Glomerular visceral epithelial cell (primary cell): Measurements from ENCODE around the gene RFLNA.
"Not testable (repeated sequence)": the region's sequence is repeated elsewhere in the genome, so short reads cannot be mapped to it uniquely, and the experiment has no call there.

Experiments
- DNase-seq: peaks from one replicate; pipeline ENCODE4 v3.0.0-alpha.2; 2016; ENCODE audit errors: extremely low spot score

RFLNA gene

DNA sequence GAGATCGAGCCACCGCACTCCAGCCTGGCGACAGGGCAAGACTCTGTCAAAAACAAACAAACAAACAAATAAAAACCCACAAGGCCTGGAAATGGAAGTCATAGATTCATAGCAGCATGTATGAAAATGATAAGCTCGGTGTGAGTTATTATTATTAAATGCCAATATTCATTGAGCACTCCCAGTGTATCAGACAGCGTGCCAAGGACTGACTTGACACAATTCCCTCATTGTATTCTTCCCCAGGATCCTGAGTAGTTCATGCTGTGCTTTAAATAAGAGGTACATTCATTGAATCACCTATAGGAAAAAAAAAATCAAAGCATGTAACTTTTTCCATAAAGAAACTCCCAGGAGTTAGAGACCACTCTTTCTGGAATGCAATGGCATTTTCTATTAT is 12.6 kb upstream of the RFLNA start:
- no peak for DNase-seq

- no peak for DNase-seq
Measured at GRCh38 chr12:124283326-124283725, 11.6 kb upstream of the RFLNA start.

DNA sequence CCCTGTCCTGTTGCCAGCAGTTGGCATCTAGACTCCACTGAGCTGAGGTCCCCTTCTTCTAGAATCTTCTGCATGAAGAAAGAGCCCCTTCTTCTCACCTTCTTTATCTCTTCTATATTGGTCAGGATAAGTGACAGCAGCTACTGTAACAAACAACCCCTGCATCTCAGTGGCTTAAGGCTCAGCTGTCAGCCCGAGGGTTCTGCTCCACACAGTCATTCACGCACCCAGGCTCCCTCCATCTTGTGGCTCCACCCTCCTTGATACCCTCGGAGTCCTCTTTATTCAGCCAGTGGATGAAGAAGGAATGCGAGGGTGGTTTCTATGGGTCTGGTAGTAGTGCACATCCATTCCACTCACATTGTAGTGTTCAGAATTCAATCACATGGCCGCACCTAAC is 10.5 kb upstream of the RFLNA start:
- no peak for DNase-seq

DNA sequence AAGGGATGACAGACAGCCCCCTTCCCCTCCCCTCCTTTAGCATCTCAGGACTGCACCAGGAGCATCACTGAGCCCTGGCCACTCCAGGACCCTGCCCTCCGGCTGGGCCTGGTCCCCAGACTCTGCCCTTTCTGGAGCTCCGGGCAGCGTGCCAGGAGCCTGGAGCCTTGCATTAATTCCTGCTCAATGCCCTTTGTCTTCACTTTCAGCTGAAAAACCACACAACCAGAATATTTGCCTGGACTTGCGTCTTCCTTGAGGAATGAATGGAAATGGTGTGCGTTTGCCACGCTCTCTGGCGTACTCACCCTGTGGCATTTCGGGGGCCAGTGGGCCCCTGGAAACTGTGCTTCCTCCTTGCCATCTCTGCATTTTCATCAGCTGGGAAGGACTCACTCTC is 8.5 kb upstream of the RFLNA start:
- DNase-seq, result peak; percentile 78

GRCh38 chr12:124286971-124287370 is 7.9 kb upstream of the RFLNA start:
- no peak for DNase-seq

- DNase-seq, result no peak
Measured at GRCh38 chr12:124289634-124290600, 5.0 kb upstream of the RFLNA start.

- DNase-seq, result no peak
Measured at GRCh38 chr12:124292385-124292784, 2.5 kb upstream of the RFLNA start.

DNA sequence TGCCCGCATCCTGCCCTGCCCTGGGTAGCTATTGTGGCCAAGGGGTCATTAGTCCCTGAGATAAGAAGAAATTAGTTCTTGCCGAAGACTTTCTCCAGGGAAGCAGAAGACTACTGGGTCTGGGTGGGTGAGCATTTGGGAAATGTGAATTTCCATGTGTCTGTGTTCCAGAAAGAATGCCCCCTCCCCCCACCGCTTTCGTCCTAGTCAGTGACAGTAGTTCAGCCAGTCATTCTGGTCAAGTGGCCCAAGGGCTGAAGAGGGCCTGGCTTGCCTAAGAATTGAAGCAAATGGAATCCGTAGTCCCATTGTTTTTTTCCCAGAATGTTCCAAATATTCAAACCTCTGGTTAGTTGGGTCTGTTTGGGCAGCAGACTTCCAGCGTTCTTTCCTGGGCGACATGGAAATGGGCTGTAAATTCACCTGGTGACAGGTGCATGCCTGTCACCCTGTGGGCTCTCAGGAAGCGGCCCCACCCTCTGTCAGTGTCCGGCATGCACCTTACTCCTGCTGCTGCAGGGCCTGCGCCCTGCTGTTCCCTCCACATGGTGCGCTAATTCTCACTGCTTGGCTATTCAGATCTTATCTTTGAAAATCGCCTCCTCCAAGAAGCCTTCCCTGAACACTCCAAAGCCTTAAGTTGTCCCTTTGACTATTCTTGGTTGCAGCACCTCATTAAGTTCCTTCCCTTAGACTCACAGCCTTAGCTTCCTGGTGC is 1.4 kb upstream of the RFLNA start:
- no peak for DNase-seq

DNA sequence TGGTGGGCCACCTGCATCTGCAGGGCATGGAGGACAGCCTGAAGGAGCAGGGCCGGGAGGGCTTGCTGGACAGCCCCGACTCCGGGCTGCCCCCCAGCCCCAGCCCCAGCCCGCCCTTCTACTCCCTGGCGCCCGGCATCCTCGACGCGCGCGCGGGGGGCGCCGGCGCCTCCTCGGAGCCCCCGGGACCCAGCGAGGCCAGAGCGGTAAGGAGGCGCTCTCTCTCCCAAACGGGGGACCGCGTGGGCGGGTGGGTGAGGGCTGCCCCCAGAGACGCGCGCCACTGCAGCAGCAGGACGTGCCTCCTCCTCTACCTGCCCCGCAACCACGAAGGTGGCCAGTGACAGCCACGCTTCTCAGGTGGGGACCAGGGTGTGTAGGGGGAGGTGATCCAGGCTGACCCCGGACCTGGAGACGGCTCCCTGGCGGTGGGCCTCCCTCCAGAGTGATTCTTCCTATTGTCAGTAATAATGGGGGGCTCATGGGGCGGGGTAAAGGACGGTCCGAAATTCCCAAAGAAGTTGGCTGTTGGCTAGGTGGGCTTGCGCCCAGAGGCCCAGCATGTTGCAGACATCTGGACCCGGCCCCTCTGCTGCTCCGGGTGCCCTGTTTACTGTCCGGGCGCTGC is 652 bp downstream of the RFLNA start:
- DNase-seq, result no peak

- peak; percentile 62 for DNase-seq
Measured at GRCh38 chr12:124296295-124296915, 1.5 kb downstream of the RFLNA start.

GRCh38 chr12:124296916-124297351 is 2.0 kb downstream of the RFLNA start:
- DNase-seq, result no peak

- DNase-seq, result no peak
Measured at GRCh38 chr12:124297389-124297788, 2.5 kb downstream of the RFLNA start.

- DNase-seq, result no peak
Measured at GRCh38 chr12:124297856-124298255, 3.0 kb downstream of the RFLNA start.

GRCh38 chr12:124298685-124299410 is 4.0 kb downstream of the RFLNA start:
- DNase-seq, result no peak

DNA sequence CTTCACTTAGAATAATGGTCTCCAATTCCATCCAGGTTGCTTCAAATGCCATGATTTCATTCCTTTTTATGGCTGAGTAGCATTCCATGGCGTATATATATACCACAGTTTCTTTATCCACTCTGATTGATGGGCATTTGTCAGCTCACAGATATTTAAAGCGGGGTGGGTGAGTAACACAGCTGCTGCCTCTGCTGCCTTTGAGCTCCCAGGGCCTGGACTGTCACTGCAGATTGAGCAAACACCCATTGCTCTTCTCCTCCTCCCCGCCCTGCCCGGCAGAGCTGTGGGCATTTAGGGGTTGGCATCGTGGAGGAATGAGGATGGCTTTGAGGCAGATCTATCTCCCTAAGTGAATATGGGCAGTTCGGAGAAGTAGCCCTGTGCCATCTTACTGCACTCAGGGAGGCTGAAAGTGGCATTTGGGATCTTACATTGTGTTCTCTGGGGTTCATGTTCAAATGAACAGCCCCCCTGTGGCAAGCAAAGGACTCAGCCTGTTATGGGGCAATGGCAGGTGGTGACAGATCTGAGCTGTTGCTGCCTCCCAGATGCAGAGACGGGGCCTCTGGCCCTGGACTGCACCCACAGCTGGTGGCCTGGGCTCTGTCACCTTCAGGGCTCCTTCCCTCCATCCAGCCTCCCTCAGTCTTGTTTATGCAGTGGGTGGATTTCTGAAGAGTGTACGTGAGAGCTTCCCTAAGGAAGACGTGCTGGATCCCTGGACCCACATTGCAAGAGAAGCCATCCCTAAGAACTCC is 4.9 kb downstream of the RFLNA start:
- no peak for DNase-seq

DNA sequence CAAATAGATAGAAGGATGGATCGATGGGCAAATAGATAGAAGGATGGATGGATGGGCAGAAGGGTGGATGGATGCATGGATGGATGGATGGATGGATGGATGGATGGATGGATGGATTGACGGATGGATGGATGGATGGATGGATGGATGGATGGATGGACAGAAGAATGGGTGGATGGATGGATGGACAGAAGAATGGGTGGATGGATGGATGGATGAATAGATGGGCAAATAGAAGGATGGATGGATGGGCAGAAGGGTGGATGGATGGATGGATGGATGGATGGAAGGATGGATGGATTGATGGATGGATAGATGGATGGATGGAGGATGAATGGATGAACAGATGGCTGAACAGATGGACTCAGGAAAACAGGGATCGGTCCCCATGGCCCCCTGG is 5.8 kb downstream of the RFLNA start:
- not testable (repeated sequence) for DNase-seq

- no peak for DNase-seq
Measured at GRCh38 chr12:124301084-124301654, 6.3 kb downstream of the RFLNA start.

DNA sequence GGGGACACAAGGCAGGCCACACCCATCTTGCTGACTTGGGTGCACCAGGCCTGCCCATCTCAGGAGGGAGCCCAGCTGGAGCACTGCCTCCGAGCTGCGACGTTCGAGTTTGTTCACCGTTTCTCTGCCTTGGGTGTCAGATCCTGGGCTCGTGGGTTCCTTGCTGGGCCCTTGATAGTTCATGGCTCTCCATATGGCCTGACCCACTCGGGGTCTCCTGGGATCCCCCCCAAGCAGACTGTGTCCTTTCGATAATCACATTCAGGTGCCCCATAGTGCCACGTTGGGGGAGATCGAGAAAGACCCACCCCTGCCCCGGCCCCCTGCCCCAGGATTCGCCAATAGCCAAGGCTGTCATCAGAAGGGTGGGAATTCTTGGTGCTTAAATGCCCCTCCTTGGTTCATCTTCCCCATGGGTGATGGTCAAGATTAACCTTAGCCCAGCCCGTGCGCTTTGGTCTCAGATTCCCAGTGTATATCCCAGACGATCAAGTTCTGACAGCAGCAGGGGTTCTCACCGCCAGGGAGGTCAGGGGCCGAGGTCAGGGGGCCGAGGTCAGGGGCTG is 7.4 kb downstream of the RFLNA start:
- no peak for DNase-seq

DNA sequence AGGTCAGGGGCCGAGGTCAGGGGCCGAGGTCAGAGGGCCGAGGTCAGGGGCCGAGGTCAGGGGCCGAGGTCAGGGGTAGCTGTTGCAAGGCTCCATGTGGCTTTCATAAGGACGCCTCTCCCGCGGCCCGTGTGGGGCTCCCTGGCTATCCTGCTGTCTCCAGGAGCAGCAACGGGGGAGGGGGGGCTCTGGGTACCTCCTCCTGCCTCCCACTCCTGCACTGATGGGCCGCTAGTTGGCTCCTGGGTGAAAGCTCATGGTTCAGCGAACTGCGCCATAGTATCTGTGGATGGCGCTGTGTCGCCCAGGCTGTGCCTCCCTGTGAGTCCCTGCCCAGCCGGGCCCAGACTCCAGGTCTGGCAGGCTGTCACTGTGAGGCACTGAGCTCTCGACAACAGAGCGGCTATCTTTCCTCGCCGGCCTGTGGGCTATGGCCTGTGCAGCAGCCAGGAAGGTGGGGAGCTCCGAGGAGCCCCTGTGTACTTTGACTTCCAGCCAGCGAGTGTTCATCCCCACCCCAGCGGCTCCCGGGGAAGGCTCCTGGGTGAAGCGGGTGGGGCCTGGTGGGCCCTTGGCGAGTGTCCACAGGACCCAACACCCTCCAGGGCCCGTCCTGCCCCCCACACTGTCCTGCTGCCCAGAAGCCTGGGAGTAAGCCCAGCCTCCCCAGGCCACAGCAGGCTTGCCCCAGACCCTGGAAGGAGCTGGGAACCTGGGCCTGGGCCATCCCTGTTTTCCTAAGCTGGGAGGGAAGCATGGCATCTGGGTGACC is 8.1 kb downstream of the RFLNA start:
- no peak for DNase-seq
